GM12878 (cell line): Measurements from ENCODE around the gene SHCBP1L. TPM values are rescaled to one million over a fixed set of nuclear protein-coding genes. Genes with fewer than 3 reads are reported as not detected.

Experiments
- ATAC-seq: fragments of 200-7000 bp; cut with Tn5 transposase; 3 replicates; pipeline ENCODE4 v1.9.1; 2020; ENCODE audit warnings: mild to moderate bottlenecking, moderate library complexity
- BruUV-seq: library from RNA; stranded (reverse); fragments of 400-500 nt; replicated peaks from 2 replicates; lab custom pipeline; 2021; lab: Mats Ljungman, UMichigan
- CTCF ChIA-PET: fragments of 300-600 bp; sonication (Branson Sonifier 250); formaldehyde crosslinking; extraction: SDS; loops from one replicate; lab custom pipeline; 2021; ENCODE audit warnings: inconsistent platforms; lab: Yijun Ruan, JAX
- POLR2A ChIA-PET: fragments of 350-600 bp; formaldehyde crosslinking; extraction: SDS; loops from one replicate; lab custom pipeline; 2021; ENCODE audit warnings: inconsistent platforms; lab: Charles Lee
- RAD21 ChIA-PET: fragments of 300-600 bp; sonication (Branson Sonifier 250); formaldehyde crosslinking; loops from one replicate; lab custom pipeline; 2023; ENCODE audit warnings: antibody characterized with exemption; ENCODE audit not compliant: unreplicated experiment; lab: Charles Lee
- SMC1A ChIA-PET: fragments of 300-600 bp; sonication (Branson Sonifier 250); formaldehyde crosslinking; loops from one replicate; lab custom pipeline; 2023; ENCODE audit not compliant: unreplicated experiment, uncharacterized antibody; lab: Charles Lee
- DNase-seq: peaks from one replicate; pipeline ENCODE4 v3.0.0-alpha.2; 2011; ENCODE audit warnings: low read depth, low spot score
- FAIRE-seq: peaks from 3 replicates; lab custom pipeline; 2011; peaks lifted over from hg19 to GRCh38; lab: Jason Lieb, UNC
- H2AFZ ChIP-seq: 2 replicates; pipeline ENCODE4 v1.6.0; 2011; ENCODE audit warnings: low read depth, low read length, control low read depth; ENCODE audit not compliant: control insufficient read depth
- H3K27ac ChIP-seq: 2 replicates; pipeline ENCODE4 v1.5.1; 2011; ENCODE audit warnings: control low read depth; ENCODE audit not compliant: control insufficient read depth, insufficient read depth
- H3K27me3 ChIP-seq, 2 experiments: replicated peaks in 1 of 2; 2 replicates each; pipeline versions ENCODE4 v1.6.0 to v1.6.1; 2011; ENCODE audit warnings: low read length in 1 of 2; ENCODE audit not compliant: control insufficient read depth in 2 of 2, insufficient read depth in 2 of 2
- H3K36me3 ChIP-seq, 2 experiments: 2 replicates each; pipeline ENCODE4 v1.5.1; 2011; ENCODE audit warnings: low read length in 1 of 2; ENCODE audit not compliant: control insufficient read depth in 2 of 2, insufficient read depth in 2 of 2
- H3K4me1 ChIP-seq: 2 replicates; pipeline ENCODE4 v1.6.1; 2011; ENCODE audit warnings: mild to moderate bottlenecking, low read length, moderate library complexity, mixed read lengths; ENCODE audit not compliant: control insufficient read depth, insufficient read depth
- H3K4me2 ChIP-seq: 2 replicates; pipeline ENCODE4 v1.6.0; 2011; ENCODE audit warnings: control low read depth; ENCODE audit not compliant: control insufficient read depth, insufficient read depth
- H3K4me3 ChIP-seq: fragments of 200-600 bp; sonication (generic); 2 replicates; pipeline ENCODE4 v1.5.1; 2016
- H3K79me2 ChIP-seq: 2 replicates; pipeline ENCODE4 v1.6.0; 2011; ENCODE audit warnings: low read length; ENCODE audit not compliant: control insufficient read depth, insufficient read depth
- H3K9ac ChIP-seq: 2 replicates; pipeline ENCODE4 v1.8.0; 2011; ENCODE audit warnings: low read length, control low read depth, mixed read lengths; ENCODE audit not compliant: control insufficient read depth, insufficient read depth
- H3K9me3 ChIP-seq: replicated peaks from 3 replicates; pipeline ENCODE4 v1.5.1; 2011; ENCODE audit warnings: mild to moderate bottlenecking, low read length; ENCODE audit not compliant: control insufficient read depth, insufficient read depth
- H4K20me1 ChIP-seq: 2 replicates; pipeline ENCODE4 v1.6.0; 2011; ENCODE audit not compliant: control insufficient read depth, insufficient read depth
- CUX1 ChIP-seq: IDR thresholded peaks from 2 replicates; pipeline ENCODE4 v1.6.1; 2012; ENCODE audit warnings: improper control_type of control experiment, low read depth, low read length; ENCODE audit not compliant: insufficient replicate concordance
- E2F4 ChIP-seq: IDR thresholded peaks from 2 replicates; pipeline ENCODE4 v1.6.1; 2012; ENCODE audit warnings: low read depth, low read length, improper control_type of control experiment
- FOXM1 ChIP-seq: IDR thresholded peaks from 2 replicates; pipeline ENCODE4 v1.6.1; 2012; ENCODE audit warnings: low read depth, mild to moderate bottlenecking, inconsistent platforms, low read length, moderate library complexity
- MXI1 ChIP-seq: fragments of 150-350 bp; IDR thresholded peaks from 2 replicates; pipeline ENCODE4 v1.6.1; 2011; ENCODE audit warnings: low read depth, mild to moderate bottlenecking, inconsistent platforms, low read length, improper control_type of control experiment
- NFIC ChIP-seq: IDR thresholded peaks from 2 replicates; pipeline ENCODE4 v1.6.1; 2012; ENCODE audit warnings: low read depth, mild to moderate bottlenecking, inconsistent platforms, low read length, moderate library complexity
- RBBP5 ChIP-seq: fragments of 200-600 bp; sonication (generic); conservative IDR thresholded peaks from 2 replicates; pipeline ENCODE4 v1.6.1; 2016
- TBL1XR1 ChIP-seq: IDR thresholded peaks from 2 replicates; pipeline ENCODE4 v1.6.1; 2012; ENCODE audit warnings: low read depth, low read length, improper control_type of control experiment
- YY1 ChIP-seq: IDR thresholded peaks from 2 replicates; pipeline ENCODE4 v1.6.1; 2011; ENCODE audit warnings: low read depth, mild to moderate bottlenecking, low read length
- WGBS: methylation state at CpG from one replicate; pipeline ENCODE4 v1.1.6; 2016; ENCODE audit warnings: low lambda C conversion rate; ENCODE audit not compliant: insufficient replicate concordance, insufficient coverage; ENCODE audit errors: missing lambda C conversion rate; 5-methylcytosine and 5-hydroxymethylcytosine counted together
- in situ Hi-C: fragments of 300-500 bp; cut with MboI; formaldehyde crosslinking; loops from 9 replicates; pipeline ENCODE4 v1.14.3; 2018; ENCODE audit warnings: mixed read lengths
- intact Hi-C: fragments of 100-400 bp; cut with micrococcal nuclease; formaldehyde crosslinking; loops from one replicate; pipeline ENCODE4 v1.14.2; 2022; ENCODE audit not compliant: unreplicated experiment
- polyA plus RNA-seq, 11 experiments: library from polyadenylated mRNA; depleted of rRNA in 4 of 11; unstranded in 6 of 11; stranded (reverse) in 5 of 11; fragments of >200 nt; fragmentation: Nextera tagmentation in 4 of 11; fragmentation: Illumina TruSeq in 1 of 11; extraction: Ambion mirVana in 4 of 11; extraction: Trizol in 1 of 11; gene quantifications; 1 replicate in 1 of 11; 2 replicates in 10 of 11; pipeline versions ENCODE4 v1.2.1 to v1.2.3, GENCODE V29; 2011 to 2016; ENCODE audit warnings: inconsistent platforms in 2 of 11, missing spikeins in 2 of 11, low read depth in 1 of 11
- total RNA-seq, 4 experiments: library from RNA; depleted of rRNA in 3 of 4; stranded (reverse); fragments of >200 nt in 3 of 4; fragmentation: Illumina TruSeq in 1 of 4; extraction: Trizol in 1 of 4; gene quantifications; 2 replicates each; pipeline versions ENCODE4 v1.2.1 to v1.2.3, GENCODE V29; 2013 to 2021
- TF ChIP-seq, protein P1 (sequence below): fragments of 450-650 bp; formaldehyde crosslinking; IDR thresholded peaks from 2 replicates; pipeline ENCODE4 v1.4.0; 2020; ENCODE audit warnings: mild to moderate bottlenecking, moderate library complexity
- TF ChIP-seq, protein P2 (sequence below): IDR thresholded peaks from 2 replicates; pipeline ENCODE4 v1.6.1; 2011; ENCODE audit warnings: low read depth, mild to moderate bottlenecking, low read length, moderate library complexity, borderline replicate concordance; ENCODE audit errors: extremely low read depth

Gene SHCBP1L
- total and polyA plus RNA-seq, 10 of the 15 experiments (the other 5 are each of a cell fraction or from before 2014, with no cell fraction given), result not detected

- TF ChIP-seq, protein P1, sequence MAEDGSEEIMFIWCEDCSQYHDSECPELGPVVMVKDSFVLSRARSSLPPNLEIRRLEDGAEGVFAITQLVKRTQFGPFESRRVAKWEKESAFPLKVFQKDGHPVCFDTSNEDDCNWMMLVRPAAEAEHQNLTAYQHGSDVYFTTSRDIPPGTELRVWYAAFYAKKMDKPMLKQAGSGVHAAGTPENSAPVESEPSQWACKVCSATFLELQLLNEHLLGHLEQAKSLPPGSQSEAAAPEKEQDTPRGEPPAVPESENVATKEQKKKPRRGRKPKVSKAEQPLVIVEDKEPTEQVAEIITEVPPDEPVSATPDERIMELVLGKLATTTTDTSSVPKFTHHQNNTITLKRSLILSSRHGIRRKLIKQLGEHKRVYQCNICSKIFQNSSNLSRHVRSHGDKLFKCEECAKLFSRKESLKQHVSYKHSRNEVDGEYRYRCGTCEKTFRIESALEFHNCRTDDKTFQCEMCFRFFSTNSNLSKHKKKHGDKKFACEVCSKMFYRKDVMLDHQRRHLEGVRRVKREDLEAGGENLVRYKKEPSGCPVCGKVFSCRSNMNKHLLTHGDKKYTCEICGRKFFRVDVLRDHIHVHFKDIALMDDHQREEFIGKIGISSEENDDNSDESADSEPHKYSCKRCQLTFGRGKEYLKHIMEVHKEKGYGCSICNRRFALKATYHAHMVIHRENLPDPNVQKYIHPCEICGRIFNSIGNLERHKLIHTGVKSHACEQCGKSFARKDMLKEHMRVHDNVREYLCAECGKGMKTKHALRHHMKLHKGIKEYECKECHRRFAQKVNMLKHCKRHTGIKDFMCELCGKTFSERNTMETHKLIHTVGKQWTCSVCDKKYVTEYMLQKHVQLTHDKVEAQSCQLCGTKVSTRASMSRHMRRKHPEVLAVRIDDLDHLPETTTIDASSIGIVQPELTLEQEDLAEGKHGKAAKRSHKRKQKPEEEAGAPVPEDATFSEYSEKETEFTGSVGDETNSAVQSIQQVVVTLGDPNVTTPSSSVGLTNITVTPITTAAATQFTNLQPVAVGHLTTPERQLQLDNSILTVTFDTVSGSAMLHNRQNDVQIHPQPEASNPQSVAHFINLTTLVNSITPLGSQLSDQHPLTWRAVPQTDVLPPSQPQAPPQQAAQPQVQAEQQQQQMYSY (CRISPR knock-in tag), result no peak
- TF ChIP-seq RBBP5 (no peak), TBL1XR1 (no peak), YY1 (no peak), E2F4 (no peak)
These were observed 40.8 kb upstream of the SHCBP1L start (continued) for GRCh38 chr1:182993746-182994145.

DNA sequence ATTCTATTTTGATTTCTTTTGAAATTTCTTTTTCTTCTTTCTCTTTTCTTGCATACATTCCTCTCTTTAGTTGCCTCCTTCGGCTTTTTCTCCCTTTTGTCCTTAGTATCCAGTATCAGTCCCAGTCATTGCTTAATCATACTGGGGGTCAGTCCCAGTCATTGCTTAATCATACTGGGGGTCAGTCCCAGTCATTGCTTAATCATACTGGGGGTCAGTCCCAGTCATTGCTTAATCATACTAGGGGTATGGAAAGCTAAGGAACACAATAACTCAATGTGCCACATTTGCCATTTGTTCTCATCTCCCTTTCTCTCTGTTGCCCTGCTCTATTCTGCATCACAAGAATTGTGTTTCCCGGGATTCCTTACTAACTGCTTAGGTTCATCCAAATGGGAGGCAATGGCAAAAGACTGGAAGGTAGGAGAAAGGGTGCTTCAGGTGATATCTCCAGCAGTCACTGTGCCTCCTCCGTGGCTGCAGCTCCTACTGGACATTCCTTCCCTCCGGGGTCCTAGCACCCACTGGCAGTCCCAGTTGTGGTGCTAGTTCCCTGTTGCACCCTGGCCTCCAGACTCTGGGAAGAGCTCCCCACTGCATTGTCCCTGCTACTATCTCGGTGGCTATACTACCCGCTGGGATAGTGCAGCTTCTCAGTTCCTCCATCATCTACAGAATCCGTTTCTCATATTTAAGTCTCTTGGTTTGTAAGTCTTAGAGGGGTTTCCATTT is 37.6 kb upstream of the SHCBP1L start:
- H3K27ac ChIP-seq, result no peak overlapping the region
- H3K4me2 ChIP-seq, result no peak overlapping the region
- ChIA-PET SMC1A (interaction anchor here (0.6 to 0.9 kb wide), 3 partner anchors 12 to 850 kb away, joined by 3 read pairs; no protein-coding TSS in a partner anchor), RAD21 (interaction anchor here (1.4 kb wide), 1 partner anchor 81 kb away, joined by 3 read pairs; no protein-coding TSS in a partner anchor), POLR2A (interaction anchor here (0.7 kb wide), 1 partner anchor 8 kb away, joined by 3 read pairs; no protein-coding TSS in a partner anchor), CTCF (interaction anchor here (1.0 kb wide), 1 partner anchor 28 kb away, joined by 3 read pairs; no protein-coding TSS in a partner anchor)
- intact Hi-C loops, result no loop called here
- ATAC-seq (no peak), DNase-seq (no peak), FAIRE-seq (no peak)
- H4K20me1 ChIP-seq, result no peaks in the 10 kb centered on the region
- 53% methylated on average over 7 of the region's 7 CpGs for WGBS
- no TSS peak for BruUV-seq
- no peak overlapping the region for H2AFZ ChIP-seq
- H3K4me1 ChIP-seq, result no peaks in the 10 kb centered on the region
- no peak overlapping the region for H3K9ac ChIP-seq
- H3K4me3 ChIP-seq, result no peak overlapping the region
- H3K9me3 ChIP-seq, result no peaks in the 10 kb centered on the region
- no peaks in the 10 kb centered on the region; a peak in 1 of 4 replicates for H3K27me3 ChIP-seq
- no peaks in the 10 kb centered on the region for H3K79me2 ChIP-seq
- in situ Hi-C loops, result no loop called here
- no peaks in the 10 kb centered on the region for H3K36me3 ChIP-seq
- TF ChIP-seq, protein P2, sequence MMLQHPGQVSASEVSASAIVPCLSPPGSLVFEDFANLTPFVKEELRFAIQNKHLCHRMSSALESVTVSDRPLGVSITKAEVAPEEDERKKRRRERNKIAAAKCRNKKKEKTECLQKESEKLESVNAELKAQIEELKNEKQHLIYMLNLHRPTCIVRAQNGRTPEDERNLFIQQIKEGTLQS, result no peak
- TF ChIP-seq FOXM1, result no peak
- no peak for TF ChIP-seq MXI1
- TF ChIP-seq CUX1, result no peak
- TF ChIP-seq NFIC, result no peak
